DND-41 (cell line): ENCODE data around the gene PACS2.
"Not testable (repeated sequence)": the region's sequence is repeated elsewhere in the genome, so short reads cannot be mapped to it uniquely, and the experiment has no call there.

ENCODE experiments used
- ATAC-seq: fragments of 200-7000 bp; cut with Tn5 transposase; 3 replicates; pipeline ENCODE4 v1.9.1; 2021; ENCODE audit warnings: low read depth; ENCODE audit not compliant: insufficient read depth
- DNase-seq: peaks from one replicate; pipeline ENCODE4 v3.0.0-alpha.2; 2020
- H2AFZ ChIP-seq: 2 replicates; pipeline ENCODE4 v1.6.0; 2012; ENCODE audit warnings: low read depth, low read length
- H3K27ac ChIP-seq: 2 replicates; pipeline ENCODE4 v1.5.1; 2012; ENCODE audit warnings: low read length, inconsistent platforms
- H3K27me3 ChIP-seq: fragments of 200-600 bp; sonication (generic); 2 replicates; pipeline ENCODE4 v1.6.0; 2012; ENCODE audit warnings: low read length, mild to moderate bottlenecking, inconsistent platforms; ENCODE audit not compliant: insufficient read depth, poor library complexity
- H3K36me3 ChIP-seq: 2 replicates; pipeline ENCODE4 v1.5.1; 2012; ENCODE audit warnings: low read length, inconsistent platforms; ENCODE audit not compliant: insufficient read depth
- H3K4me1 ChIP-seq: 2 replicates; pipeline ENCODE4 v1.5.1; 2012; ENCODE audit warnings: mild to moderate bottlenecking, low read length; ENCODE audit not compliant: insufficient read depth
- H3K4me2 ChIP-seq: 2 replicates; pipeline ENCODE4 v1.6.0; 2012; ENCODE audit warnings: mild to moderate bottlenecking, moderate library complexity, low read length, inconsistent platforms; ENCODE audit not compliant: insufficient read depth
- H3K4me3 ChIP-seq, 2 experiments: fragments of 200-600 bp in 1 of 2; shearing (Covaris generic) in 1 of 2; 2 replicates each; pipeline ENCODE4 v1.5.1; 2012 to 2016; ENCODE audit warnings: inconsistent platforms in 2 of 2, low read length in 2 of 2, mild to moderate bottlenecking in 2 of 2, low read depth in 1 of 2, moderate library complexity in 1 of 2
- H3K79me2 ChIP-seq: 2 replicates; pipeline ENCODE4 v1.6.0; 2012; ENCODE audit warnings: low read length, inconsistent platforms; ENCODE audit not compliant: insufficient read depth
- H3K9ac ChIP-seq: 2 replicates; pipeline ENCODE4 v1.6.0; 2012; ENCODE audit warnings: low read depth, mild to moderate bottlenecking, inconsistent platforms, low read length, moderate library complexity
- H3K9me3 ChIP-seq: 2 replicates; pipeline ENCODE4 v1.5.1; 2012; ENCODE audit warnings: low read length, moderate library complexity, mild to moderate bottlenecking, inconsistent platforms; ENCODE audit not compliant: insufficient read depth, severe bottlenecking
- H4K20me1 ChIP-seq: 2 replicates; pipeline ENCODE4 v1.6.0; 2012; ENCODE audit warnings: low read length; ENCODE audit not compliant: insufficient read depth
- EZH2 ChIP-seq: IDR thresholded peaks from 3 replicates; pipeline ENCODE4 v1.6.1; 2012; ENCODE audit warnings: borderline replicate concordance, low read depth, mild to moderate bottlenecking, moderate library complexity, low read length, inconsistent platforms; ENCODE audit not compliant: severe bottlenecking
- TF ChIP-seq, protein P1 (sequence below): IDR thresholded peaks from 2 replicates; pipeline ENCODE4 v1.5.1; 2012; ENCODE audit warnings: borderline replicate concordance, low read length, moderate library complexity, mild to moderate bottlenecking; ENCODE audit not compliant: poor library complexity, severe bottlenecking; ENCODE audit errors: extremely low read depth

The PACS2 gene

GRCh38 chr14:105326891-105327694 is 12.5 kb downstream of the PACS2 start:
- peaks cover 88% of the 10 kb centered on the region for H3K79me2 ChIP-seq
- no peak for DNase-seq
- 0 out of 2 replicates have a peak overlapping the region, but pooled peaks have one; percentile 21 for H3K27ac ChIP-seq
- no peak overlapping the region for H3K9ac ChIP-seq
- no peak overlapping the region for H3K4me3 ChIP-seq
- no peaks in the 10 kb centered on the region for H3K4me1 ChIP-seq
- no peaks in the 10 kb centered on the region for H3K9me3 ChIP-seq
- H3K36me3 ChIP-seq = 0 out of 2 replicates have a peak, but pooled peaks cover 10% of the 10 kb centered on the region
- no peak for TF ChIP-seq EZH2
- TF ChIP-seq, protein P1, sequence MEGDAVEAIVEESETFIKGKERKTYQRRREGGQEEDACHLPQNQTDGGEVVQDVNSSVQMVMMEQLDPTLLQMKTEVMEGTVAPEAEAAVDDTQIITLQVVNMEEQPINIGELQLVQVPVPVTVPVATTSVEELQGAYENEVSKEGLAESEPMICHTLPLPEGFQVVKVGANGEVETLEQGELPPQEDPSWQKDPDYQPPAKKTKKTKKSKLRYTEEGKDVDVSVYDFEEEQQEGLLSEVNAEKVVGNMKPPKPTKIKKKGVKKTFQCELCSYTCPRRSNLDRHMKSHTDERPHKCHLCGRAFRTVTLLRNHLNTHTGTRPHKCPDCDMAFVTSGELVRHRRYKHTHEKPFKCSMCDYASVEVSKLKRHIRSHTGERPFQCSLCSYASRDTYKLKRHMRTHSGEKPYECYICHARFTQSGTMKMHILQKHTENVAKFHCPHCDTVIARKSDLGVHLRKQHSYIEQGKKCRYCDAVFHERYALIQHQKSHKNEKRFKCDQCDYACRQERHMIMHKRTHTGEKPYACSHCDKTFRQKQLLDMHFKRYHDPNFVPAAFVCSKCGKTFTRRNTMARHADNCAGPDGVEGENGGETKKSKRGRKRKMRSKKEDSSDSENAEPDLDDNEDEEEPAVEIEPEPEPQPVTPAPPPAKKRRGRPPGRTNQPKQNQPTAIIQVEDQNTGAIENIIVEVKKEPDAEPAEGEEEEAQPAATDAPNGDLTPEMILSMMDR = no peak
- no peaks in the 10 kb centered on the region for H3K27me3 ChIP-seq
- peaks cover 90% of the 10 kb centered on the region for H4K20me1 ChIP-seq
- ATAC-seq = no peak
- H3K4me2 ChIP-seq = no peak overlapping the region
- H2AFZ ChIP-seq = no peak overlapping the region

DNA sequence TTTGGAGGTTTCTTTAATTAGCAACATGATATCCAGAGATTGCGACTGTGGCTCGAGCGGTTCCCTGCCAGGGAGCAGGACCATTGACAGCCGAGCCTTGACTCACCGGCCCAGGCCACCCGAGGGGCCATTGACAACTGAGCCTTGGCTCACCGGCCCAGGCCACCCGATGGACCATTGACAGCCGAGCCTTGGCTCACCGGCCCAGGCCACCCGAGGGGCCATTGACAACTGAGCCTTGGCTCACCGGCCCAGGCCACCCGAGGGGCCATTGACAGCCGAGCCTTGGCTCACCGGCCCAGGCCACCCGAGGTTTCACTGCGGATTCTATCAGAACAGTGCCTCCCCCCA is 13.1 kb downstream of the PACS2 start:
- not testable (repeated sequence) for H2AFZ ChIP-seq, H3K27me3 ChIP-seq, H3K4me2 ChIP-seq, H3K4me1 ChIP-seq, DNase-seq, H3K4me3 ChIP-seq, H3K9me3 ChIP-seq, H3K27ac ChIP-seq, ATAC-seq, H3K9ac ChIP-seq, H3K36me3 ChIP-seq
- peaks cover 91% of the 10 kb centered on the region for H3K79me2 ChIP-seq
- peaks cover 91% of the 10 kb centered on the region for H4K20me1 ChIP-seq

- Histone ChIP-seq H4K20me1 (peaks cover 91% of the 10 kb centered on the region), H3K9ac (no peak overlapping the region), H3K79me2 (peaks cover 91% of the 10 kb centered on the region), H3K27me3 (no peaks in the 10 kb centered on the region), H3K9me3 (no peaks in the 10 kb centered on the region), H2AFZ (no peak overlapping the region), H3K4me1 (no peaks in the 10 kb centered on the region), H3K4me2 (no peak overlapping the region), H3K27ac (no peak overlapping the region), H3K36me3 (peaks cover 7% of the 10 kb centered on the region; the same call in 1 of the 2 replicates), H3K4me3 (no peak overlapping the region)
- no peak for TF ChIP-seq EZH2
- TF ChIP-seq, protein P1 = no peak
- no peak for ATAC-seq
- no peak for DNase-seq
Observed at GRCh38 chr14:105328070-105328677, 13.6 kb downstream of the PACS2 start.

GRCh38 chr14:105328678-105329390 is 14.3 kb downstream of the PACS2 start:
- Histone ChIP-seq H2AFZ (no peak overlapping the region), H3K79me2 (peaks cover 91% of the 10 kb centered on the region), H3K9me3 (no peaks in the 10 kb centered on the region), H3K27me3 (no peaks in the 10 kb centered on the region), H3K27ac (no peak overlapping the region), H3K4me2 (no peak overlapping the region), H4K20me1 (peaks cover 91% of the 10 kb centered on the region), H3K36me3 (peaks cover 2% of the 10 kb centered on the region; the same call in 1 of the 2 replicates), H3K9ac (no peak overlapping the region), H3K4me1 (no peaks in the 10 kb centered on the region), H3K4me3 (no peak overlapping the region)
- DNase-seq (no peak), ATAC-seq (no peak)
- no peak for TF ChIP-seq EZH2
- TF ChIP-seq, protein P1 = no peak
